RCC 7860 (cell line): ENCODE results near the gene ZFP62.

ENCODE experiments used
- DNase-seq: peaks from one replicate; pipeline ENCODE4 v3.0.0-alpha.2; 2015; ENCODE audit warnings: low spot score
- FAIRE-seq: peaks from 2 replicates; lab custom pipeline; 2012; peaks lifted over from hg19 to GRCh38; lab: Jason Lieb, UNC

The ZFP62 gene

GRCh38 chr5:180813420-180813819 lies 47.7 kb downstream of the ZFP62 start:
- no peak for DNase-seq
- FAIRE-seq: no peak

GRCh38 chr5:180811623-180812124 lies 49.4 kb downstream of the ZFP62 start:
- DNase-seq (no peak), FAIRE-seq (no peak)

DNA sequence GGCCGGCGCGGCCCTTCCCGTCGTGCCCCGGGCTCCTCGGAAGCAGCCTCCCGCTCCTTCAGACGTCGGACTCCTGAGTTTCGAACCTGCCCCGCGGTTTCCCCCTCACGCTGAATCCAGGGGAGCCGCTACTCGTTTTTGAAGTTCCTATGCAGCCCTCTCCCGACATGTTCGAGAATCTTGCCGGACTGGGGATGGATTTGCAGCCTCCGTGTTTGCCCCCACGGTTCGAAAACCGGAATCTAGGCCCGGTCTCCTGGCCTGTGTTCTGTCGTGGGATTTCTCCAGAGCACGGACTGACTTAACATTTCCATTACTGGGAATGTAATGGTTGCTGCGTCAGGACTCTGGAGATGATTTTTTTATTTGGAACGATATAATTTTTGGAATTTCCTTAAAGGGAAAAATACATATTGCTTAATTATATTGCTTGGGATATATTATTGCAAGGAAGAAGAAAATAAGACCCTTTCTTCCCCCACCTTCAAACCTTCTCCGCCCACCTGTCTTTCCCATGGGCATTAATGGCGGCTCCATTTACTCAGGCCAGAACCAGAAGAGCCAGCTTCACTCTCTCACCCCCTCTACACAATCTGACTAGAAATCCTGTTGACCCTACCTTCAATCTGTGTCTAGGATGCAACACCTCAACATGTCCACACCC lies 50.0 kb downstream of the ZFP62 start:
- no peak for DNase-seq
- FAIRE-seq: no peak

DNA sequence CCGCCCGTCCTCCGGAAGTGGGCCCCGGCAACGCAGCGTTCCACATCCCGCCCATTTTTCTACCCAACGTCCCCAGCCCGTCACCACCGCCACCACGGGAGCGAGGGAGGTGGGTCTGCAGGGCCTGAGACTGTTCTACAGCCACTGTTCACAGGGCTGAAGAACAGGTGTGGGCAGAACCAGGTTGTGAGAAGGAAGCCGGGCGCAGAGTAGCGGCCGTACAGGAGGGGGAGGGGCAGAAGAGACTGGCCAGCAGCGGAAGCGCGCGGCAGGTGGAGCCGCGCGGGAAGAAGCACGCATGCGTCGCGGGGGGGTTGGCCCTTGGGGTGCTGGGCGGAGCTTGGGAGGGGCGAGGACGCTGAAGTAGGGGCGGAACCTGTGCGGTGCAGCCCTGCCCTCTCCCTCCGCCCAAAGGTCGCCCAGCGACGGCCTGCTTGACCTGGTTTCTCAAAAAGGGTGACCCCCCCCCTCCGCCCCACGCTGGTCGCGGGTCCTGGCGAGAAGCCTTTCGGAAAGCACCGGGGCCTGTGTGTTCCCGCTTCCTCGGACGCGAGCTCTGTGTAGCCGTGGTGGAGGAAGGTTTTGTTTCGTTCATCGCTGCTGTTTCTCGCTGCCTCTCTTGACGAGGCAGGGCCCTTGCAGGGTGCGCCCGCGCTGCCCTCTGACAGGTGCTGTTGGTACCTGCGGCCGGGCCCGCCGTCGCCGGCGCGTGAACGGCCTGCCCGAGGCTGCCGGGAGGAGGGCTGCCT lies 50.7 kb downstream of the ZFP62 start:
- DNase-seq: peak; percentile 84
- FAIRE-seq: no peak

DNA sequence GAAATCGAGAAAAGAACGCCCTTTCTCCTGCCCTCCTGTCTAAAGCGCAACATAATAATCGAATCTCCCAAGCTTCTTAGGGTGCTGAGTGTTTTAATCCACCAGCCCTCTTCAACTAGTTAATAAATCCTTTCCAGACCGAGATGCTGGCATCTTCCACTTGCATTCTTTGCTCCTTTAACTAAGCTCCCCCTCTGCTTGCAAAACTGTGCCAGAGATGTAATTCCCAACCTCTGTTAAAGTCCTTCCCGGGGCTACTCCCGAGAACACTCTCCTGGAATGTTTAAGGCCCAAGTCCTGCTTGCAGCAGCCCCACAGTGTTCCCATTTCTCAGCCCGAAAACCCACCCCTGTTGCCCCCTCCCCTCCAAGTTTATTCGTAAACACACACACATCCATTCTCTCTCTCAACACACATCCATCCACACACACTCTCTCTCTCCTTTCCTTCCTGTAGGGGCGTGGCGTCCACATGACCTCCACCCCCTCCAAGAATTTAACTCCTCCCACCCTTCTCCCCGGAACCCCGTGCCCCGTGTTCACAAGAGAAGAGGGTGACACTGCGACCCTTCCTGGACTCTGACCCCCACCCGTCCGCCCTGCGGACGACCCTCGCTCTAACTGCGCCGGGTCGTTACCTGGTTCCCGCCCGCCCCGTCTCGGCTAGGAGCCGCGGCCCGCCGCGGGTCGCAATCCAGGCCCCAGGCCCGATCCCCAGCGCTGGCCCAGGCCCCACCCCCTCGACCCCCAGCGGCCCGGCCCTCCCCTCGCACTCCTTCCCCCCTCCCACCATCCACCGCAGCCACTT lies 51.5 kb downstream of the ZFP62 start:
- DNase-seq (peak; percentile 76), FAIRE-seq (no peak)

DNA sequence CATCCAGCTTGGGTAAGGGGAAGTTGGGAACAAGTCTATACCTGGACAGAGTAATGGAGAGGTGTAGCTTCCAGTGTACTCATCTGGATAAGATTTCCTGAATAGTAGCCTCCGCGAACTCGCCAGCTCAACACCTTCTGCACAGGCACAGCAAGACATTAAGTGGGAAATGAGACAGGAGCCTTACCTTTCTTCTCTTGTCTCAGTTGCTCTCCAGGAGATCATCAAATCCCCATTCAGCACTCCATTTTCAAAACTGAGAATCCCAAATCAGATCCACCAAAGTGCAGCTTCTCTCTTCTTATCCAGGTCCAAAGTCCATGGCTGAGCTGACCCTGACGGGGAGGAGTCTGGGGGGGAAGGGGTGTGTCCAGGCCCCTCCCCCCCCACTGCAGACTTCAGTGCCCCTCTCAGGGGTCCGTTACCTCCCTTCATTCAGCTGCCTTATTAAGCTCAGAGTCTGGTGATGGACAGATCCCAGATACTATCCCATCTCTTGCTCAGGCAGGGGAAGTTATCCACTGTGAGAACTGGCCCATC lies 52.5 kb downstream of the ZFP62 start:
- DNase-seq: no peak
- no peak for FAIRE-seq

DNA sequence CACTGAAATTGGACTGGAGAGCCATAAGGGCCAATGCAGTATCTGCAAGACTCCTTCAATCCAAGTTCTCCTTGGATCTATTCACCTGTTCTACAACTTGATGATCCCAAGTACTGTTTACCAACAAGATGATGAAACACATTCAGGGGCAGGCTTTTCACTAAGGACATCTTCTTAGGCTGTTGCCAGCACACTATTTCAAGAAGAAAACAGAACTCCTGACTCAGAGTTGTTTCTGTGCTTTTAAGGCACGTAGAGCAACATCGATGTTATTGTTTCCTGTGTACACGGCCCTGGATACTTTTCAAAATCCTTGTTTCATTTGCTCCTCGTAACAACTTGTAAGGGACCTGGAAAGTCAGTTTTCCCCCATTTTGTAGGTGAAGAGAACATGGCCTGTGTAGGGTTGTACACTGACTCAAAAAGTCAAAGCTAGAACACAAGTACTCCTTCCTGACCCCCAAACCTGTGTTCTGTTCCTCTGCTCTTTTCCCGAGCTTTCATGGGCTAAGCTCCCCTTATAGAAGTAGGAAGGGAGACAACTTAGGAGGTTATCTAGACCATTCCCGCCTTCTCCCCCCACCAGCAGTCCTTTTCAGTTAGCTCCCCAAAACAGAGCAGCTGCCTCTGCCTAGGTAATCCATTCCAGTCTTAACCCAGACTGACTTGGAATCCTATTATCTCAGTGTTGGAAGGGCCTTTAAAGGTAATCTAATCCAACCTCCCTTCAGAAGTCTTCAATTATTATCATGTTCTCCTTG lies 53.2 kb downstream of the ZFP62 start:
- DNase-seq: no peak
- FAIRE-seq: no peak

DNA sequence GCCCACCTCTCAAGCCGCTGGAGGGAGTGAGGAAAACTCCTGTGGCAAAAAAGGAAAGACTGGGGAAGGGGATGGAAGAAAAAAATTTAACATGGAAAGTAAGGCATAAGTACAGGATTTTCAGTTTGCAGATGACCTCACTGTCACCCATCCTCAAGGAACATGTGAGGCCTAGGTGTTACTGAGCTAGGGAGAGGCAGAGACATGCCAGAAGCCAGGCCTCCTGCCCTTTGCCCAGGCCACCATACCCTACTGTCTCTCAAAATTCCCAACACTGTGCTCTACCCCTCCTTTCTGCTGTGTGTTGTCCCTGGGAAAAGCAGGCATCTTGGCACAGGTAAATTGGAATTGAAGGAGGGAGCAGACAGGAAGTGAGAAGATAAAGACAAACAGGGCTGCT lies 54.0 kb downstream of the ZFP62 start:
- no peak for FAIRE-seq
- DNase-seq: no peak

GRCh38 chr5:180806351-180807011 lies 54.6 kb downstream of the ZFP62 start:
- no peak for DNase-seq

GRCh38 chr5:180804129-180804618 lies 56.9 kb downstream of the ZFP62 start:
- DNase-seq (no peak), FAIRE-seq (no peak)

More at GRCh38 chr5:180806351-180807011, 54.6 kb downstream of the ZFP62 start:
- FAIRE-seq: no peak

DNA sequence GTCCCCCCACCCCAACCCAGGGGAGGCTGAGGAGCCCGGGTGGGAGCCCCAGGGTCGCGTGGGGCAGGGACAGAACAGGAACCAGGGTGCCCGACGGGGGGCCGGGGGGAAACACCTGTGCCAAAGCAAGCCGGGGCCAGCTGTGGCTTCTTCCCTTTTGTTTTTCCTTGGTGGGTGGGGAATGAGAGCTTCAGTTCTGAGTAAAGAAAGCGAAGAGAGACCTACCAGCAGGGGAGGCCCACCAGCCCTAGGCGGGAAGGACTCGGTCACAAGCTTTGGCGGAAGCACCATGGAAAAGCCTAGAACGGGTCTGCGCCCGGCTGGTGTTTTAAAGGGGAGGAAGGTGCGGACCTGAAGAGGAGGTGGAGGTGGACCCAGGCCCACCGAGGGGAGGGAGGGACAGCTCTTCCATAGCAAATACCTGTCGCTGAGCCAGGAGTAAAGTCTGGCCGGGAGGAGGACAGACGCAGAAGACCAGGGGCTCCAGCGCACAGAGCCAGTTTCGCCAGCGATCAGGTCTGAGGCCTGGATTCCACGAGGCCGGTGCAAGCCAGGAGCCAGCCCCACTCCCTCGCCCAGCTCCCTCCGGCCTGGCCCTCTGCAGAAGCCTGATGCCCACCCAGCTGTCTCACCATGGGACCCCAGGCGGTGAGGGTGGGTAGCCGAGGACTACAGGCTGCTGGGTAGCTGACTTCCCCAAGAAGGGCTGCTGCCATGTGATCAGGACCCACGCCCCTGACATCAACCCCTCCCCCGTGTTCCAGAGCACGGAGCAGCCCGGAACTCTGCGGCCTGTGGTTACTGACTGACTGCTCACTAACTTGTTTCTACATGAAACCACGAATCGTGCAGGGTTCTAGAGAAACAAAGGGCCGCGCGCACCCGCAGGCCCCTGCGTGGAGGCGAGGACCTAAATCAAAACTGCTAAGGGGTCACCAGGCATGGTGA lies 57.6 kb downstream of the ZFP62 start:
- no peak for FAIRE-seq
- no peak for DNase-seq

DNA sequence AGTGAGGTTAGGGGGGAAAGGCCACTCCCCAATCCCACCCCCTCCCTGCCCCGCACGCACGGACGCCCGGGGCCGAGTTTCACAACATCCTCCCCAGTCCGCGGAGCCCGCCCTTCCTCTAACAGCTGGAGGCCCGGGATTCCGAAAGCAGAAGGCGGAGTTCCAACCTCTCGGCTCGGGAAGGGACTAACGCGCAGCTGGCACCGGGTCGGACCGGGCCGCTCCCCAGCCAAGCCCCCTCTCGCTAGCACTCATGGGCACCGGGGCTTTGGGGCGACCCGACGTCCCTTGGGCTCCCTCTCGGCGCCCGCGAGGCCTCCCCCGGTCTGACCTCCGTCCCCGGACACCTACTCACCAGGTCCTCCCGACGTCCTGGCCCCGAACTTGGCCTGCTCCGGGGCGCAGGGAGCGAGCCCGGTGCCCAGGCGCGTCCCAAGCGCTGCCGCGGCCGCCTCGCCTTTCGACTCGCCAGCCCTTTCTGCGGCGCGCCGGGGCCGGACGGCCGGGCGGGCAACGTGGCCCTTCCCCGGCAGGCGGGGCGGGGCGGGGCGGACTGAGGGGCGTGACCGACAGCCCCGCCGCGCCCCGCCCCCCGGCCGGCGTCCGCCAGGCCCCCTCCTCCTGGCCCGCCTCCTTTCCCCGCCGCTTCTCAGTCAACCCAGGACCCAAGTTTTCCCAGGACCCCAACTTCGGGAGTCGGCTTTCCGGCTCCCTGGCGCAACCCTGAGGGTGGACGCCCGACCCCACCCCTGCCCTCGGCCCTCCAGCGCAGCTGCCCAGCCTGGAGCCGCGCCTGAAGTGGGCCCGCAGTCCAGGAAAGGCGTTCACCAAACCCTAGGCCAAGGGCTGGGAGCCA lies 58.5 kb downstream of the ZFP62 start, which contains the start of gene MGAT1:
TSS of gene MGAT1 (minus strand) at position 482 of the 856 bp plus-strand sequence. CDS start 9,835 bp downstream, outside the sequence.
- DNase-seq (peak; percentile 29), FAIRE-seq (no peak)

- FAIRE-seq: no peak
Measured at GRCh38 chr5:180801596-180802324, 59.3 kb downstream of the ZFP62 start.

DNA sequence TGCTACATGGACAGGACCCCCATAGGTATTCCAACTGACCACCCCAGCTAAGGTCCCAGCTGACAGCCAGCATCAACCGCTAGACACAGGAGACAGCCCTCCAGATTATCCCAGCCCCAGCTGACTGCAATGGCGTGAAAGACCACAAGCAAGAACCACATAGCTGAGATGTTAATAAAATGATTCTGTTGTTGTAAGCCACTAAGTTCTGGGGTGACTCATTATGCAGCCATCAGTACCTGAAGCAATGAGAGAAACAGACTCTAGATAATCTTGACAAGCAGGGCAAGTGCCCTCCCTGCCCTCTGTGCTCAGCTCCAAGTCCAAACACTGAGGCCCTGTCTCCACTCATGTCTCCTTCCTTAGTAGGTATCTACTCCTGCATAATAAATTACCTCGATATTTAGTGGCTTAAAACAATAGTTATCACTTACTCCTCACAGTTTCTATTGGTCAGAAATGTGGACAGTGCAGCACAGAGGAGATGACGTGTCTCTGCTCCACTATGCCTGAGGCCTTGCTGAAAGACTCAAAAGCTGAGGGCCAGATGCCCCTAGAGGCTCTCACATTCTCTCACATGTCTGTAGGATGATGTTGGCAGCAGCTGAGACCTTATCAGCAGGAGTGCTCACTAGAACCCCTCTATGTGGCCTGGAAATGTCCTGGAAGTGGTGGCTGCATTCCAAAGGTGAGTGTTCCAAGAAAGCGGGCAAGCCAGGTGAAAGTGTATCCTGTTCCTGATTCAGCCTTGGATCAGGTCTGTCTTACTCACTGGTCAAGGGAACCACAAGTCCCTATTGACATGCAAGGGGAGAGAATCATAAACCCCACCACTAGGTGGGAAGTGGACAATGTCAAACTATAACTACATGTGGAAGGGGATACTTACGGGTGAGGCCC lies 60.9 kb downstream of the ZFP62 start:
- DNase-seq (peak; percentile 74), FAIRE-seq (peak; percentile 54)

More at GRCh38 chr5:180801596-180802324, 59.3 kb downstream of the ZFP62 start:
- no peak for DNase-seq

DNA sequence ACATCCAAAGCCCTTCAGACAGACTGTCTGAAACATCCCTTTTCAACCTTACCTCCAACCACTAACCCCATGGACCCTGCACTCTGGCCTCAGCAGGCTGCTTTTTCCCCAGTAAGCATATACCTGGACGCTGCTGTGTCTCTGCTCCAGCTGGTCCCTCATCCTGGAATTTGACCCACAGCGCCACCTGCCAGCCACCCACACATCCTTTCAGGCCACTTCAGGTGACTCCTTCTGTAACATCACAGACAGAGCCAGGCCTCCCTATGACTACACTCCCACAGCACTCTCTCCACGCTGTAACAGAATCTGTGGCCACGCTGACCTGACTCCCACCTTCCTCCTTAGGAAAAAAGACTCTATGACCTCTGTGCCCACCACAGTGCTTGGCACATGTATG lies 61.9 kb downstream of the ZFP62 start:
- DNase-seq: no peak

GRCh38 chr5:180798193-180798592 lies 62.9 kb downstream of the ZFP62 start:
- no peak for FAIRE-seq
- no peak for DNase-seq

More for the DNA sequence above, 61.9 kb downstream of the ZFP62 start:
- FAIRE-seq: no peak
